T-helper 17 cell (primary cell): ENCODE measurements around the gene PACSIN3. TPM values are rescaled to one million over a fixed set of nuclear protein-coding genes. Genes with fewer than 3 reads are reported as not detected.

Experiments used
- ATAC-seq: fragments of 150-1000 bp; cut with Tn5 transposase; 2 replicates; pipeline ENCODE4 v1.10.0; 2021; ENCODE audit warnings: mild to moderate bottlenecking, moderate library complexity
- DNase-seq, 3 donors: peaks; one replicate each; pipeline versions ENCODE4 v3.0.0 to v3.0.0-alpha.2; 2020 to 2021
- H3K9me3 ChIP-seq: one replicate; pipeline ENCODE4 v1.7.0; 2013; ENCODE audit warnings: low read length, mild to moderate bottlenecking; ENCODE audit not compliant: control insufficient read depth, poor library complexity, severe bottlenecking
- H3K27ac Mint-ChIP-seq: one replicate; pipeline ENCODE4 v1.8.0; 2022; ENCODE audit warnings: mild to moderate bottlenecking, moderate library complexity, mixed read lengths
- H3K27me3 Mint-ChIP-seq: one replicate; pipeline ENCODE4 v1.8.0; 2022; ENCODE audit warnings: mixed read lengths
- H3K36me3 Mint-ChIP-seq: one replicate; pipeline ENCODE4 v1.8.0; 2022; ENCODE audit warnings: low read depth, mixed read lengths
- H3K4me1 Mint-ChIP-seq: one replicate; pipeline ENCODE4 v1.8.0; 2022; ENCODE audit warnings: mild to moderate bottlenecking, mixed read lengths
- H3K4me3 Mint-ChIP-seq: one replicate; pipeline ENCODE4 v1.8.0; 2022; ENCODE audit warnings: mild to moderate bottlenecking, moderate library complexity, mixed read lengths
- total RNA-seq, 4 donors: library from RNA in 2 of 4; stranded (reverse) in 2 of 4; gene quantifications; one replicate each; pipeline ENCODE4 v1.2.3 and lab custom pipeline; 2022 to 2026

Gene PACSIN3
- total RNA-seq, 2 donors from 2014 or later = 0.30 to 1.4 TPM

- DNase-seq (no peak), ATAC-seq (no peak)
- Mint-ChIP-seq H3K4me1 (no peaks in the 10 kb centered on the region), H3K36me3 (no peaks in the 10 kb centered on the region), H3K27me3 (no peaks in the 10 kb centered on the region), H3K4me3 (no peak overlapping the region), H3K27ac (no peak overlapping the region)
- no peaks in the 10 kb centered on the region for H3K9me3 ChIP-seq
These were observed 23.8 kb downstream of the PACSIN3 start for GRCh38 chr11:47162426-47162825.

DNA sequence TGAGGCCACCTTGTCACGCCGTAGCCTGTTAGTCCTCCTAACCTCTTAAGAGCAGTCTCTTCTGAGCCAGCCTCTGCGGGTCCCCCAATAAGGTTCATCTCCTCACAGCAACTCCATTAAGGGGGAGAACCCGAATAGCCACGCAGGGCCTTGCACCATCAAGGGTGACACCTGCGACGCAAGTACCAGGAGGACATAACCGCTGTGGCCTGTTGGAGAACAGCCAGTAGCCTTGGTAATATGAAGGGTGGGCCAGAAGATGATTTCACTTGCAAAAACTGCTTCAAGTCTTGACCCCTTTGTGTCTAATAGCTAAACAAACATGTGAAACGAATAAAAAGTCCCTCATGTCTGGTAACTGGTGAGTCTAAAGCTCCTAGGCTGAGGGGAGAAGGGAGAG is 24.3 kb downstream of the PACSIN3 start:
- H3K4me3 Mint-ChIP-seq = no peak overlapping the region
- DNase-seq (no peak), ATAC-seq (no peak)
- peak overlapping the region; percentile 14 for H3K27ac Mint-ChIP-seq
- H3K27me3 Mint-ChIP-seq = no peaks in the 10 kb centered on the region
- no peaks in the 10 kb centered on the region for H3K9me3 ChIP-seq
- H3K4me1 Mint-ChIP-seq = no peaks in the 10 kb centered on the region
- no peaks in the 10 kb centered on the region for H3K36me3 Mint-ChIP-seq

DNA sequence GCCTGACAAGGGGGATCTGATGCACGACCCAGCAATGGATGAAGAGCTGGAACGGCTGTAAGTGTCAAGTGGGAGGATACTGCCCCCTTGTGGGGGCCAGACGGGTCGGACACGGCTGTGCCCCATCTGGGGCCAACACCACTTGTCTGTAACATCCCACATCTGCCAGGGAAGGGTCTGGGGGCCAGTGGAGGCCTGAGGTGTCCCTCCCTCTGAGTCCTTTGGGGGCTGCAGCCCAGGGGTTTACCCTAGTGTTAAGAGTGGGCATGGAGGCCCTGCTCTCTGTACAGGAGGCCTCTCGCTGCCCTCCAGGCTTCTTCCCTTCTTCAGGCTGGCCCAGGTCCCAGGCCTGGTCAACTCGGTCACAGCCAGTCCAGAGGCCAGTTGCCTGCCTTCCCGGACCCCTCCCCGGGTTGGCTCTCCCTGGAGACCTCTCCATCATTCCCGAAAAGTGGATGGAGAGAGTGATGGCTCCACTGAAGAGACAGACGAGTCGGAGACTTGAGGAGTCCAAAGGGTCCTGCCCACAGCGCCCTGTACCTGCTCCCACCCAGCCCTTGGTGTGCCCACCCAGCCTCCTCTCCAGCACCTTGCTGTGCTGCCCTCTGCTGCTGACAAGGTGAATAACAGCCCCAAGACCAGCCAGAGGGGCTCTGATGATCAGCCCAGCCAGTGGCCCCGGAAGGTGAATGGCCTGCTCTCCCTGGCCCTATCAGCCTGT is 24.9 kb downstream of the PACSIN3 start:
- Mint-ChIP-seq H3K27me3 (no peaks in the 10 kb centered on the region), H3K4me1 (no peaks in the 10 kb centered on the region), H3K4me3 (no peak overlapping the region), H3K36me3 (no peaks in the 10 kb centered on the region), H3K27ac (peak overlapping the region; percentile 14)
- no peaks in the 10 kb centered on the region for H3K9me3 ChIP-seq
- ATAC-seq (peak; percentile 77), DNase-seq (peak in 2 of 3 donors; percentile 21 to 41)

GRCh38 chr11:47160753-47161133 is 25.5 kb downstream of the PACSIN3 start:
- H3K9me3 ChIP-seq = no peaks in the 10 kb centered on the region
- H3K4me1 Mint-ChIP-seq = no peaks in the 10 kb centered on the region
- H3K27ac Mint-ChIP-seq = no peak overlapping the region
- H3K27me3 Mint-ChIP-seq = no peaks in the 10 kb centered on the region
- peak; percentile 7 for ATAC-seq
- DNase-seq = no peak
- H3K36me3 Mint-ChIP-seq = no peaks in the 10 kb centered on the region
- H3K4me3 Mint-ChIP-seq = no peak overlapping the region

DNA sequence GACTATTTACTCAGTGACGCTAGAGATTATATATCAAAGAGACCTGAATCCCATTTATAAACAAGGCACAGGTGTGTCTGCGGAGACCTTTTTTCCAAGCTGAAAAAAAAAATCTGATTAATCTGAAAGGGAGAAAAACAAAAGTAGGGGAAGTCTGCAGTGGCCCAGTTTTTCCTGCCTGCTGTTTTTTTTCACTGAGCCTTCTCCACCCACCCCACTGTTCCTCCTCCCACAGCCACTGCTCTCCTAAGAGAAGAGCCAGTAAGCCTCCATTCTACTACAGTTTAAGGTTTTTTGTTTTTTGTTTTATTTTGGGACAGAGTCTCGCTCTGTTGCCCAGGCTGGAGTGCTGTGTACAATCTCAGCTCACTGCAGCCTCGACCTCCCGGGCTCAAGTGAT is 28.0 kb downstream of the PACSIN3 start:
- Mint-ChIP-seq H3K27ac (no peak overlapping the region), H3K4me1 (peaks cover 15% of the 10 kb centered on the region), H3K27me3 (no peaks in the 10 kb centered on the region), H3K36me3 (peaks cover 3% of the 10 kb centered on the region), H3K4me3 (no peak overlapping the region)
- H3K9me3 ChIP-seq = no peaks in the 10 kb centered on the region
- DNase-seq (no peak), ATAC-seq (no peak)

GRCh38 chr11:47157805-47158204 is 28.4 kb downstream of the PACSIN3 start:
- ATAC-seq (no peak), DNase-seq (no peak)
- Mint-ChIP-seq H3K27me3 (no peaks in the 10 kb centered on the region), H3K4me3 (no peak overlapping the region), H3K36me3 (peaks cover 3% of the 10 kb centered on the region), H3K27ac (no peak overlapping the region), H3K4me1 (peaks cover 19% of the 10 kb centered on the region)
- H3K9me3 ChIP-seq = no peaks in the 10 kb centered on the region

GRCh38 chr11:47156951-47157350 is 29.3 kb downstream of the PACSIN3 start:
- no peak overlapping the region for H3K4me3 Mint-ChIP-seq
- H3K27me3 Mint-ChIP-seq = no peaks in the 10 kb centered on the region
- peaks cover 19% of the 10 kb centered on the region for H3K4me1 Mint-ChIP-seq
- no peak for DNase-seq
- peaks cover 3% of the 10 kb centered on the region for H3K36me3 Mint-ChIP-seq
- no peak for ATAC-seq
- no peaks in the 10 kb centered on the region for H3K9me3 ChIP-seq
- H3K27ac Mint-ChIP-seq = no peak overlapping the region

DNA sequence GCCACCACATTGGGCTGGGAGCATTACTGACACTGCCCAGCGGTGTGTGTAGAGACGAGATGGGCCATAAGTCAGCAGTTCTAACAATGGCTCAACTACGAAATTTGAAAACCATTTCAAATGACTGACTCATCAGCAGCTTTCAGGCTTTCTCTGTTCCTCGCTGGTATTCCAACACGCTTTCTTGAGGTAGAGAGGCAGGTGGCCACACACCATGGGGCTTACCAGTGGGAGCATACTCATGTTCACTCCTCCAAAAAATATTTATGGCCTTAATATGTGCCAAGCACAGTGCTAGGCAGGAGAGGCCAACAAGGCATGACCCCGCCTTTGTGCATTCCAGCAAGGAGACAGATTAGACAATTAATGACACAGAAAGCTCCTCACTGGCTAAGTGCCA is 29.9 kb downstream of the PACSIN3 start:
- H3K27me3 Mint-ChIP-seq = no peaks in the 10 kb centered on the region
- H3K9me3 ChIP-seq = no peaks in the 10 kb centered on the region
- no peak overlapping the region for H3K4me3 Mint-ChIP-seq
- H3K36me3 Mint-ChIP-seq = peaks cover 3% of the 10 kb centered on the region
- H3K4me1 Mint-ChIP-seq = peaks cover 19% of the 10 kb centered on the region
- ATAC-seq = no peak
- H3K27ac Mint-ChIP-seq = no peak overlapping the region
- DNase-seq = no peak

- H3K27me3 Mint-ChIP-seq = no peaks in the 10 kb centered on the region
- H3K27ac Mint-ChIP-seq = peak overlapping the region; percentile 93
- peaks cover 19% of the 10 kb centered on the region for H3K4me1 Mint-ChIP-seq
- no peaks in the 10 kb centered on the region for H3K9me3 ChIP-seq
- ATAC-seq (no peak), DNase-seq (no peak)
- H3K4me3 Mint-ChIP-seq = no peak overlapping the region
- H3K36me3 Mint-ChIP-seq = peaks cover 3% of the 10 kb centered on the region
These were observed 30.4 kb downstream of the PACSIN3 start for GRCh38 chr11:47155879-47156278.

- Mint-ChIP-seq H3K36me3 (peaks cover 6% of the 10 kb centered on the region), H3K4me3 (peak overlapping the region; percentile 80)
These were observed 31.3 kb downstream of the PACSIN3 start for GRCh38 chr11:47154616-47155570.

GRCh38 chr11:47152953-47153950 is 33.0 kb downstream of the PACSIN3 start:
- peak overlapping the region; percentile 72 for H3K4me3 Mint-ChIP-seq
- peak; percentile 72 for ATAC-seq
- peaks cover 19% of the 10 kb centered on the region for H3K4me1 Mint-ChIP-seq
- peak in 1 of 3 donors; percentile 42 for DNase-seq
- H3K9me3 ChIP-seq = no peaks in the 10 kb centered on the region
- peak overlapping the region; percentile 39 for H3K27ac Mint-ChIP-seq
- no peaks in the 10 kb centered on the region for H3K27me3 Mint-ChIP-seq
- peaks cover 6% of the 10 kb centered on the region for H3K36me3 Mint-ChIP-seq

More at GRCh38 chr11:47154616-47155570, 31.3 kb downstream of the PACSIN3 start:
- peak; percentile 53 for ATAC-seq
- Mint-ChIP-seq H3K4me1 (peaks cover 19% of the 10 kb centered on the region), H3K27ac (peak overlapping the region; percentile 93), H3K27me3 (no peaks in the 10 kb centered on the region)
- no peak for DNase-seq
- no peaks in the 10 kb centered on the region for H3K9me3 ChIP-seq

DNA sequence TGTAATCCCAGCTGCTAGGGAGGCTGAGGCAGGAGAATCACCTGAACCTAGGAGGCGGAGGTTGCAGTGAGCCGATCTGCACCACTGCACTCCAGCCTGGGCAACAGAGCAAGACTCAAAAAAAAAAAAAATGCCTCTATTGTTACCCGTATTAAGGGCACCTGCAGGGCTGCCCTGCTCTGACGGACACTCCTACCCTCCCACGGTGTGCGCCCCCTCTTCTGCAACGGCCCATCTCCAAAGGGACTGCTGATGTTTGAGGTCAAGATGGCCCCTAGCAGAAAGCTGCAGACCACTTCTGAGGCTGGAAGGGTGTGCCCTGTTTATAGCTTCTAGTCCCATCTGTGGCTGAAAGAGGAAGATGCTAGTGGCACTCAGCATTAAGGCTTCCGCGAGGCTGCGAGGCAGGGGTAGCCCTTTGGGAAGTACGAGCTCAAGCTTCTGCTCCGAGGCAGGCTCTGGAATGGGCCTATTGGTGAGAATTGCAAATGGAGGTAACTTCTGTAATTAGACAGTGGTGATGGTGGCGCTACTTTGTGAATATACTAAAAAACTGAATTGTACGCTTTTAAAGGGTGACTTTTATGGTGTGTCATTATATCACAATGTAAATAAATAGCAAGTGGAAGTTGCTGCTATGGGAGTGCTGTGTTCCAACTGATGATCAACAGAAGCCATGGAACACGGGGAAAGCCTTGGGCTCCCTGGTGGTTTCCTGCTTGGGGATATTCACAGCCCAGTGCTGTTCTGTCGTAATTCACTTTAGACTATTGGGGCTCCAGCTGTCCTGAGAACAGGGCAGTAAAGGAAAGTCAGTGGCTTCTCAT is 33.9 kb downstream of the PACSIN3 start:
- no peak for DNase-seq
- peaks cover 19% of the 10 kb centered on the region for H3K4me1 Mint-ChIP-seq
- H3K36me3 Mint-ChIP-seq = peaks cover 6% of the 10 kb centered on the region
- peak overlapping the region; percentile 45 for H3K27ac Mint-ChIP-seq
- no peak for ATAC-seq
- H3K4me3 Mint-ChIP-seq = no peak overlapping the region
- no peaks in the 10 kb centered on the region for H3K27me3 Mint-ChIP-seq
- H3K9me3 ChIP-seq = no peaks in the 10 kb centered on the region
